B cell (primary cell): ENCODE measurements around the gene REEP6. TPM values are rescaled to one million over a fixed set of nuclear protein-coding genes. Genes with fewer than 3 reads are reported as not detected.

ENCODE experiments used
- ATAC-seq: fragments of 200-7000 bp; cut with Tn5 transposase; one replicate; pipeline ENCODE4 v1.10.0; 2021; ENCODE audit warnings: low read depth, mild to moderate bottlenecking, moderate number of reproducible peaks, moderate library complexity
- CTCF ChIA-PET: fragments of 350-600 bp; sonication (Branson Sonifier 250); formaldehyde crosslinking; loops from one replicate; lab custom pipeline; 2021; ENCODE audit warnings: antibody characterized with exemption, inconsistent platforms; lab: Charles Lee
- POLR2A ChIA-PET: fragments of 350-600 bp; sonication (Branson Sonifier 250); formaldehyde crosslinking; loops from one replicate; lab custom pipeline; 2021; ENCODE audit warnings: antibody characterized with exemption; lab: Charles Lee
- DNase-seq: peaks from one replicate; pipeline ENCODE4 v3.0.0; 2013
- H2AFZ ChIP-seq: 2 replicates; pipeline ENCODE4 v1.6.1; 2012; ENCODE audit warnings: mild to moderate bottlenecking, low read depth, low read length; ENCODE audit not compliant: insufficient read depth, poor library complexity, severe bottlenecking
- H3K27ac ChIP-seq, 2 donors: 1 replicate in 1 of 2; 2 replicates in 1 of 2; pipeline ENCODE4 v1.5.1; 2012 to 2013; ENCODE audit warnings: low read length in 2 of 2, mild to moderate bottlenecking in 2 of 2, moderate library complexity in 1 of 2
- H3K27me3 ChIP-seq, 4 experiments: fragments of 200-600 bp in 1 of 4; sonication (generic) in 1 of 4; replicated peaks in 1 of 4; 1 replicate in 2 of 4; 2 replicates in 2 of 4; pipeline versions ENCODE4 v1.6.1 to v1.7.0; 2013 to 2016; ENCODE audit warnings: low read length in 3 of 4, mild to moderate bottlenecking in 2 of 4, mixed read lengths in 1 of 4, moderate library complexity in 1 of 4; ENCODE audit not compliant: insufficient read depth in 4 of 4, control insufficient read depth in 3 of 4; ENCODE audit errors: control extremely low read depth in 1 of 4
- H3K36me3 ChIP-seq, 2 experiments: replicated peaks in 1 of 2; 1 replicate in 1 of 2; 2 replicates in 1 of 2; pipeline versions ENCODE4 v1.6.1 to v1.7.1; 2013; ENCODE audit warnings: low read length in 1 of 2; ENCODE audit not compliant: insufficient read depth in 2 of 2, control insufficient read depth in 1 of 2; ENCODE audit errors: control extremely low read depth in 1 of 2, extremely low read depth in 1 of 2
- H3K4me1 ChIP-seq, 2 donors: fragments of 200-600 bp in 1 of 2; sonication (generic) in 1 of 2; 1 replicate in 1 of 2; 2 replicates in 1 of 2; pipeline versions ENCODE4 v1.5.1 to v1.6.1; 2013 to 2017; ENCODE audit warnings: low read length in 2 of 2; ENCODE audit not compliant: control insufficient read depth in 2 of 2, insufficient read depth in 2 of 2
- H3K4me2 ChIP-seq: replicated peaks from 2 replicates; pipeline ENCODE3; 2012; ENCODE audit warnings: mild to moderate bottlenecking, low read depth, low read length; ENCODE audit not compliant: poor library complexity, severe bottlenecking
- H3K4me3 ChIP-seq, 5 experiments: fragments of 200-600 bp in 1 of 5; sonication (generic) in 1 of 5; 1 replicate in 3 of 5; 2 replicates in 2 of 5; pipeline versions ENCODE4 v1.5.1 to v1.7.0; 2011 to 2016; ENCODE audit warnings: low read length in 4 of 5, mild to moderate bottlenecking in 4 of 5, low read depth in 2 of 5, control low read depth in 1 of 5, moderate library complexity in 1 of 5; ENCODE audit not compliant: insufficient read depth in 1 of 5; ENCODE audit errors: control extremely low read depth in 1 of 5, extremely low read depth in 1 of 5
- H3K79me2 ChIP-seq: fragments of 200-600 bp; sonication (generic); one replicate; pipeline ENCODE4 v1.6.0; 2016; ENCODE audit warnings: low read length; ENCODE audit not compliant: control insufficient read depth, insufficient read depth
- H3K9ac ChIP-seq: fragments of 200-600 bp; sonication (generic); 2 replicates; pipeline ENCODE4 v1.6.1; 2017; ENCODE audit warnings: mild to moderate bottlenecking, low read length, moderate library complexity
- H3K9me3 ChIP-seq, 3 donors: one replicate each; pipeline versions ENCODE4 v1.6.1 to v1.7.1; 2013; ENCODE audit warnings: low read length in 2 of 3; ENCODE audit not compliant: control insufficient read depth in 2 of 3, insufficient read depth in 1 of 3; ENCODE audit errors: control extremely low read depth in 1 of 3
- H4K20me1 ChIP-seq: 2 replicates; pipeline ENCODE4 v1.6.0; 2012; ENCODE audit warnings: mild to moderate bottlenecking, low read length; ENCODE audit not compliant: insufficient read depth, control insufficient read depth, poor library complexity, severe bottlenecking
- H3K27ac Mint-ChIP-seq: one replicate; pipeline ENCODE4 v1.8.0; 2021; ENCODE audit warnings: mixed read lengths
- H3K27me3 Mint-ChIP-seq: one replicate; pipeline ENCODE4 v1.8.0; 2021; ENCODE audit warnings: mixed read lengths
- H3K4me1 Mint-ChIP-seq: one replicate; pipeline ENCODE4 v1.8.0; 2021; ENCODE audit warnings: mixed read lengths
- H3K4me3 Mint-ChIP-seq: one replicate; pipeline ENCODE4 v1.8.0; 2021; ENCODE audit warnings: mixed read lengths
- H3K9me3 Mint-ChIP-seq: one replicate; pipeline ENCODE4 v1.8.0; 2022; ENCODE audit warnings: mixed read lengths; ENCODE audit not compliant: insufficient read depth
- CTCF ChIP-seq: fragments of 200-600 bp; IDR thresholded peaks from one replicate; pipeline ENCODE4 v1.8.0; 2022; ENCODE audit warnings: antibody characterized with exemption, mild to moderate bottlenecking
- EZH2 ChIP-seq: IDR thresholded peaks from 2 replicates; pipeline ENCODE4 v1.6.1; 2012; ENCODE audit warnings: borderline replicate concordance, low read depth, mild to moderate bottlenecking, moderate library complexity, low read length; ENCODE audit not compliant: insufficient read depth, poor library complexity, severe bottlenecking
- WGBS: methylation state at CpG from one replicate; pipeline ENCODE4 v1.1.5; 2013; ENCODE audit warnings: missing lambda C conversion rate; ENCODE audit not compliant: insufficient coverage; 5-methylcytosine and 5-hydroxymethylcytosine counted together
- intact Hi-C: fragments of 100-400 bp; cut with micrococcal nuclease; formaldehyde crosslinking; loops from one replicate; pipeline ENCODE4 v1.10.0; 2022
- polyA plus RNA-seq: library from polyadenylated mRNA; depleted of rRNA; stranded (reverse); fragments of >200 nt; gene quantifications from 2 replicates; pipeline ENCODE4 v1.2.3, GENCODE V29; 2012
- total RNA-seq, 2 donors: library from RNA; stranded (reverse); fragments of 120-200 nt in 1 of 2; gene quantifications; 1 replicate in 1 of 2; 2 replicates in 1 of 2; pipeline versions ENCODE4 v1.2.3 to v1.2.4, GENCODE V29; 2013 to 2022

The REEP6 gene
- total and polyA plus RNA-seq, 2 donors (not counting 1 experiment from before 2014, with no cell fraction given): 0.64 to 1.1 TPM

GRCh38 chr19:1522061-1522460 is 31.1 kb downstream of the REEP6 start:
- Mint-ChIP-seq H3K27me3 (peaks cover 32% of the 10 kb centered on the region), H3K4me1 (peaks cover 7% of the 10 kb centered on the region), H3K9me3 (no peaks in the 10 kb centered on the region), H3K4me3 (no peak overlapping the region), H3K27ac (no peak overlapping the region)
- Histone ChIP-seq H3K4me3 (no peak overlapping the region), H3K9ac (no peak overlapping the region), H3K27ac (no peak overlapping the region), H4K20me1 (no peaks in the 10 kb centered on the region), H3K4me1 (peaks cover 3 to 8% of the 10 kb centered on the region in 2 donors), H3K36me3 (no peaks in the 10 kb centered on the region), H3K79me2 (no peaks in the 10 kb centered on the region), H3K4me2 (no peak overlapping the region), H2AFZ (no peak overlapping the region), H3K27me3 (peaks cover 0 to 38% (median 18%) of the 10 kb centered on the region in 4 experiments), H3K9me3 (peaks cover 0 to 14% (median 0%) of the 10 kb centered on the region in 3 donors)
- intact Hi-C loops: no loop called here
- CTCF ChIA-PET: no interaction called here
- DNase-seq: no peak
- 77% methylated on average over 7 of the region's 10 CpGs for whole genome bisulfite sequencing
- POLR2A ChIA-PET: interaction anchor here (0.7 kb wide), 1 partner anchor 176 kb away, joined by 3 read pairs; no protein-coding TSS in a partner anchor
- no peak for TF ChIP-seq EZH2
- no peak for TF ChIP-seq CTCF
- ATAC-seq: no peak

- H3K27ac Mint-ChIP-seq: no peak overlapping the region
- H3K79me2 ChIP-seq: no peaks in the 10 kb centered on the region
- no peak overlapping the region for H3K4me2 ChIP-seq
- peaks cover 35% of the 10 kb centered on the region for H3K27me3 Mint-ChIP-seq
- peaks cover 3 to 8% of the 10 kb centered on the region in 2 donors for H3K4me1 ChIP-seq
- no peaks in the 10 kb centered on the region for H3K9me3 Mint-ChIP-seq
- no peak overlapping the region for H3K4me3 ChIP-seq
- POLR2A ChIA-PET: no interaction called here
- H3K9ac ChIP-seq: no peak overlapping the region
- H2AFZ ChIP-seq: no peak overlapping the region
- CTCF ChIA-PET: no interaction called here
- H3K27me3 ChIP-seq: peaks cover 0 to 42% (median 18%) of the 10 kb centered on the region in 4 experiments
- H3K36me3 ChIP-seq: no peaks in the 10 kb centered on the region
- peaks cover 7% of the 10 kb centered on the region for H3K4me1 Mint-ChIP-seq
- H4K20me1 ChIP-seq: no peaks in the 10 kb centered on the region
- DNase-seq (no peak), ATAC-seq (no peak)
- no peak overlapping the region for H3K4me3 Mint-ChIP-seq
- WGBS: 74% methylated on average over 16 of the region's 18 CpGs
- intact Hi-C loops: no loop called here
- H3K9me3 ChIP-seq: peaks cover 0 to 14% (median 0%) of the 10 kb centered on the region in 3 donors
- no peak overlapping the region for H3K27ac ChIP-seq
- no peak for TF ChIP-seq EZH2
- TF ChIP-seq CTCF: no peak
Measured at GRCh38 chr19:1522838-1523237, 31.9 kb downstream of the REEP6 start.
